ENCODE data around the gene ARPC3.
"Not testable (repeated sequence)": the region's sequence is repeated elsewhere in the genome, so short reads cannot be mapped to it uniquely, and the experiment has no call there.

ARPC3 gene

DNA sequence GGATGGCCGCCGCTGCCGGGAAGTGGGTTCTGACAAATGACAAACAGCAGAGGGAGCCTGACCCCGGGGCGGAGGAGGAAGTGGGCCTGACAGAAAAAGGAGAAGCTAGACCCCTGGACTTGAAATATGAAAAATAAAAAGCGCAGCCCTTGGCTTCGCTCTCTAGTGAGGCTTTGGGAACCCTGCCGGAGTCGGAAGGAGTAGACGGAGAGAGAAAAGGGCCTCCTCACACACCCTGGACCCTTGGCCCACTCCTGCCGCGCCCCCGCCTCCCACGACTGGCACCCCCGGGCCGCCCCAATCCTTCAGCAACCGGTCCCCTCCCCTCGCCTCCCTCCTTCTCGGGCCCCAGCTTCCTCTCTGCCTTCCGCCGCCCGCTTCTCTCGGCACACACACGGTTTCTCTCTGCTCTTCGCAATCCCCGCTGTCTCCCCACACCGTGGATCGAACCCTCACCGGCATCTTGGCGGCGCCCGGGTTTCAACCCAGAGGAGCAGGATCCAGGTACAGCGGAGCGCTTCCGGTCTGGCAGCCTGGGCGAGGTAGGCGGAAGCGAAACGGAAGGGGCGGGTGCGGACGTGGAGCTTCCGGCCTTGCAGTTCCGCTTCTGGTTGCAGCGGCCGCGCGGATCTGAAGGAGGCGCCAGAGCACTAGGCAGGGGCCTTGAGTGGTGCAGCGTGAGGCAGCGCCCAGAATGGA is at the start of gene ARPC3:
Gene ARPC3 (minus strand): TSS at position 539 of the 699 bp plus-strand sequence. CDS start 77 bp downstream, at position 462.
- DNase-seq, result peak; percentile 95

DNA sequence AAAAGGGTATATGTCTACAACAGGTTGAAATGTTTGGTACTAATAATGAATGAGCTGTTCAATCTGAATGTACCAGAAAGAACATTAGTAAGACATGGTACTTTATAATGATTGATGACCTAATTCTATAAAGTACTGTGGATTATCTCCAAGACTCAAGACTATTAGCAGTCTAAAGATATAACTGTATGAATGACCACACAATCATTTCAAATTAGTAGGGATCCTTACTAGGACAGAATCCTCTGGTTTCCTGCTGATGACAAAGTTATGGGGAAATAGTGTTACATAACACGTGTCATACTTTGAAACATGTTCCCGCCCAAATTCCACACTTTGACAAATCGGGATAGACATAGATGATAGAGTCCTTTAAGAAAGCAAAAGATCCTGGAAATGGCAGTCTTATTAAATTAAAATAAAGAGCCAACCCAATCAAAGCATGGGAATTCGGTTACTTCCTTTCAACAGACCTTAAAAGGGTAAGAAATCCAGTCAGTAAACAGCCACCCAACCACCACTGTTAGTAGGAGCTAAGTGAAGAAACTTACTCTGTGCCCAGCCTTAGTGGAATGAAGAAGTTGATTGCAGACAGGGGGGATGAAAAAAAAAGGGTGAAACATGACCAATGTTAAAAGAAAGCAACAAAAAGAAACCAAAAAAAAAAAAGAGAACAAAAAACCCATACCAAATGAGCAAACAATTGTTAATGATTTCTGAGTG is 49.0 kb upstream of the ARPC3 start:
- DNase-seq, result no peak

DNA sequence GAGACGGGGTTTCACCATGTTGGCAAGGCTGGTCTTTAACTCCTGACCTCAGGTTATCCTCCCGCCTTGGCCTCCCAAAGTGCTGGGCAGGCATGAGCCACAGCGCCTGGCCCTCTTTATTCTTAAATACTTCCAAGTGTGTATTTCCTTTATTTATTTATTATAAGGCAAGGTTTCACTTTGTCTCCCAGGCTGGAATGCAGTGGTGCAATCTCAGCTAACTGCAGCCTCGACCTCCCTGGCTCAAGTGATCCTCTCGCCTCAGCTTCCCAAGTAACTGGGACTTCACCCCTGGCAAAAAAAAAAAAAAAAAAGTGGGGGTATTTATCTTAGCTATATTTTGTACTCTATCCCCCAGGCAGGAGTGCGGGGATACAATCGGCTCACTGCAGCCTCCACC is 25.3 kb upstream of the ARPC3 start:
- no peak for DNase-seq

DNA sequence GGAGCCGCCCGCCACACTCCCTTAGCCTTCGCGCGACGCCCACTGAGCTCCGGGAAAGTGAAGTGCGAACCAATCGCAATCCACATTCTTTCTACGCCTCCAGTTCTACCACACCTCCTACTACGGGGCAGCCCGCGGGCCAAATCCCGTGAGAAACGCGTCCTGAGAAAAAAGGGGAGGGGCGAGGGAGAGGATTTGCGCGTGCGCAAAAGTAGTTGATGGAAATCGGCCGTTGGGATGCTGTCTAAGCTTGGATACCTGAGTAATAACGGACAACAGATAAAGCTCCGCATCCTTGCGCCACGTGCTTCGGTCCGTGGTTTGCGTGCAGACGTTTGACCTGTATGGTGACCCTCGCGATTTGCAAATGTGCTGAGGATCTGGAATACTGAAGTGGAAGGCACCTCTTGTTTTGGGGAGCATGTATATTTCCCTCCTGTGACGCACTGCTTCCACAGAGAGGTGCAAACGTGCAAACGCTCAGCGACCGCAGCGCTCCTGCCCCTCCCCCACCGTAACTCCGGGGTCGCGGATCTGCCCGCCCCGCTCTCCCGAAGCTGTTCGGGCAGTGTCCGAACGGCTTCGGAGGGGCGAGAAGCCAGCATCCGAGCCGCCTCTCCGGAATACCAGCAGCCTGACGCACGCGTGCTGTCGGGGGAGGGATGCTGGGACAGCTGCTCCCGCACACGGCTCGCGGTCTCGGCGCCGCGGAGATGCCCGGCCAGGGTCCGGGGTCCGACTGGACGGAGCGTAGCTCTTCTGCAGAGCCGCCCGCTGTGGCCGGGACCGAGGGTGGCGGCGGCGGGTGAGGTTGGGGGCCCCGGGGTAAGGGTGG is 18.3 kb upstream of the ARPC3 start, which contains the start of the genes FAM216A and GPN3:
Gene FAM216A (plus strand): TSS at position 632 of the 835 bp plus-strand sequence. CDS start 31 bp downstream, at position 663.
Gene GPN3 (minus strand): TSS at position 44 of the 835 bp plus-strand sequence. CDS start 54 bp downstream, outside the sequence.
- DNase-seq, result peak; percentile 96 to 97

DNA sequence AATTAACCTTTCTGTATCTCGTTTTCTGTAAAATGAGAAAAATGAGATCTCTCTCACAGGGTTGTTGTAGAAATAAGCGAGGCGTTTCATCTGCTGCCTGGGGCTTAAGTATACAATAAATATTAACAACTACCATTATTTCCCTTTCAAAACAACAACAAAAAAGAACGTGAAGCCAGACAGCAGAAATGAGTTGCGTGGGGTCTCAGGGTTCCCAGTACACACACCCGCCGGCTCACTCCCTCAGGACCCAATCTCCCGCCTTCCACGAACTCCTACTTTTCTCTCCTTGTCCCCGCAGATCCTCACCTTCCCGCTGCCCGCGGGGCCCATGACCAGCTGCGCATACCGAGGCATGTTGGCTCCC is 17.7 kb upstream of the ARPC3 start:
- no peak for DNase-seq

DNA sequence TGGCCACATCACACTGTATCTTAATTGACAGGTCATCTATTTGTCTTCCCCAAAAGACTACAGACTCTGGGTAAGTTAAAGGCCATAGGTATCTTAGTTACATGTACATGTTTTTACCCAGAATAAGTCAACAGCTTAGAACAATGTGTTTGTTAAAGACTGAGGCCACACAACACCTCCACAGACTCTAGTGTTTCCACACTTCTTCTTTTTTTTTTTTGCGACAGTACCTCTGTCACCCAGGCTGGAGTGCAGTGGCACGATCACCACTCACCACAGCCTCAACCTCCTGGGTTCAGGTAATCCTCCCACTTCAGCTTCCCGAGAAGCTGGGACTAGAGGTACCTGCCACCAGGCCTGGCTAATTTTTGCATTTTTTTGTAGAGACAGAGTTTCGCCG is 16.7 kb upstream of the ARPC3 start:
- DNase-seq, result no peak

DNA sequence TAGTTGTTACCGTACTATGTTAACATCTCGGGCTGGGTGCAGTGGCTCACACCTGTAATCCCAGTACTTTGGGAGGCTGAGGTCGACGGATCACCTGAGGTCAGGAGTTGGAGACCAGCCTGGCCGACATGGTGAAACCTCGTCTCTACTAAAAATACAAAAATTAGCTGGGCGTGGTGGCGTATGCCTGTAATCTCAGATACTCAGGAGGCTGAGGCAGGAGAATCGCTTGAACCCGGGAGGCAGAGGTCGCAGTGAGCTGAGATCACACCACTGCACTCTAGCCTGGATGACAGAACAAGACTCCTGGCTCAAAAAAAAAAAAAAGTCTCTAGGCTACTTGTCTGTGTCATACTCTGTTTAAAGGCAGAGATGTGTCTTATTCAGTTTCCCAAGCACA is 15.6 kb upstream of the ARPC3 start:
- not testable (repeated sequence) for DNase-seq

DNA sequence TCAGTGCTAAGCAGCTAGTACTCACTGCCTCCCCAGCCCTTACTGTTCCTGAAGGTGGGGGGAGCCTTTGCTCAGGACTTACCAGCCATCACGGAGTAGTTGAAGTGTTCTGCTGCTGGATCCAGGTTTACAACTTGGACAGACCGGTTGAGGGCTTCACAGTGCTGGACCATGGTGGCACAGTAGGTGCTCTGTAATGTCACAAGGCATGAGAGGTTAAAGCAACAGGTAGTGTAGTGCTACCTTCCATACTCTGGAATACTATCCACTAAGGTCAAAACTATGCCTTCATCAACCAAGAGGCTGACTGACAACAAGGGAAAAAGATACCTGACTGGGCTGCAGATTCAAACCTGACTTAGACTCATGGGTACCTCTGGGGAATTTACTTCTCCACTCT is 14.9 kb upstream of the ARPC3 start:
- DNase-seq, result no peak

DNA sequence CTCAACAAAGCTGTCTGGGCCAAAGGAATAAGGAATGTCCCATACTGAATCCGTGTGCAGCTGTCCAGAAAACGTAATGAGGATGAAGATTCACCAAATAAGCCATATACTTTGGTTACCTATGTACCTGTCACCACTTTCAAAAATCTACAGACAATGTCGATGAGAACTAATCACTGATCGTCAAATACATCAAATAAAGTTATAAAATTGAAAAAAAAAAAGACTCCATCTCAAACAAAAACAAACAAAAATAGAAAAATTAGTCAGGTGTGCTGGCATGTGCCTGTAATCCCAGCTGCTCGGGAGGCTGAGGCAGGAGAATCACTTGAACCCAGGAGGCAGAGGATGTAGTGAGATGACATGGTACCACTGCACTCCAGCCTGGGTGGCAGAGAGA is 11.1 kb upstream of the ARPC3 start:
- not testable (repeated sequence) for DNase-seq

DNA sequence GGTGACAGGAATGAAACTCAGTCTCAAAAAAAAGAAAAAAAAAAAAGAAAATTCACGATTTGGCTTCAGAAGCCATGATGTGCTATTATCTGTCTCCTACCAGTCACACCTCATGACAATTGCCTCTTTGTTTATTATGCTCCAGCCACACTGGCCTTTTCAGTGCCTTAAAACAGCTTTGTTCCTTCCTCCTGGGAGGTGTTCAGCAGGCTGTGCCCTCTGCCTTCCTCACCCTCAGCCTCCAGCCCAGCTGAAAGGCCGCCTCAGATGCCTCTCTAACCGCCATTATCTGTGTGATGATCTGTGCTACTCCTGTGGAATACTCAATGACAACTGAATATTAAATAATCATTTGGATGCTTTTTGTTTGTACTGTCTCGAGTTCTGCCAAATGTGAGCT is 8.6 kb upstream of the ARPC3 start:
- no peak for DNase-seq

DNA sequence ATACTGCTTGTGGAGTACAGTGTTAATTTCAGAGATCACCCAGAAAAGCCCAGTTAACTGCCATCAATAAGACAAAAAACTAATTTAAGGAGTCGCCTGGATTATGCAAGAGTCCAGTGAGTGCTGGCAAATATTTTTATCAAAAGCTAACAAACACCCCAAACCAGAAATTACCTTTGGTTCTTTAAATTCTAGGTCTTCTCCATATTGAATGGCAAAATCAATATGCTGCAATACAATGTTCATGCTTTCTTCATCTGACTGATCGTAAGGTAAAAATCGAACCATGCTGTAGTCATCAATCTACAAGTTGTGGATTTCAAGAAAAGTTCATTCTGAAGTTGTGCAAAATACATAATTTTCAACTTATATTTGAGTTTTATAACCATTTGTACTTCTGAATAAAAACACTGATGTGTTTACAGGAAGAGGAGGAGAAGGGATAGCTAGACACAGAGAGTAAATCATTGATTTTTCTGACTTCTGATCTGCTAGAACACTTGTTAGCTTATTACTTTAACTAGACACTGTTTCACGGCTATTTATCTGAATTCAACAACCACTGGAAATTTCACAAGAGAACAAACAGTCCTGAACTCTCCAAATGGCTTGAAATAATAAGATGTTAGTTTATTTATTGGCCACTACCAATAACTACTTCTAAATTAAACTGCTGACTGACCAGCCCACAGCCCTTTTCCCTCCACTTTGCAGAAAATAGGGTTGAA is 3.6 kb upstream of the ARPC3 start:
- no peak for DNase-seq

DNA sequence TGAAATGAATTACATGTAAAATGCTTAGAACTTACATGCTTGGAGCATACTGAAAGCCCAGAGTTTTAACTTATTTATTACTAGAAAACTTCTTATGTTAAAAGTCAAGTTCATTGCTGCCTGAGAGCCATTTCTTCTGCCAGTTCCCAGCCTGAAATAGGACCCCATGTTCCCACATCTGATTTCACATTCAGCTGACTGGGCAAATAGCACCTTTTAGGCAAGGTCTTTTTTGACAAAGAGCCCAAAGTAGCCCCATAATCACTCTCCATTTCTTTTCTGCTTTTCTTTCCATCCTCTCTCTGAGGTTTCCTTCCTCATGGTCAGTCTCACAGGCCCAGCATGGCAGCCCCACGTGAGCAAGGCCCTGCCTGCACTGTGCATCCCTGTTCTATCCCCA is 1.1 kb upstream of the ARPC3 start:
- no peak for DNase-seq

DNA sequence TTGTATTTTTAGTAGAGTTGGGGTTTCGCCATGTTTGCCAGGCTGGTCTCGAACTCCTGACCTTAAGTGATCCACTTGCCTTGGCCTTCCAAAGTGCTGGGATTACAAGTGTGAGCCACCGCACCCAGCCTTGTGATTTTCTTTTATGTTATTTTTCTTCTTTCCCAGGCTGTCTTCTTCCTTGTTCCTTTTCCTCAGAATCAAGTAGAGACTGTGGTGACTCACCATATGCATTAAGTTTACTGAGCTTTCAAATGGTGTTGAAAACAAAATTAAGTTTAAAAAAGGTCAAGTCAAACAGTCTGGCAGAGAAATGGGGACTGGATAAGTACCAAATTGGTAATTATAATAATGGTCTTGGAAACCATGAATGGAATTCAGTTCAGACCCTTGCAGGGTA is 5.7 kb downstream of the ARPC3 start:
- no peak for DNase-seq

DNA sequence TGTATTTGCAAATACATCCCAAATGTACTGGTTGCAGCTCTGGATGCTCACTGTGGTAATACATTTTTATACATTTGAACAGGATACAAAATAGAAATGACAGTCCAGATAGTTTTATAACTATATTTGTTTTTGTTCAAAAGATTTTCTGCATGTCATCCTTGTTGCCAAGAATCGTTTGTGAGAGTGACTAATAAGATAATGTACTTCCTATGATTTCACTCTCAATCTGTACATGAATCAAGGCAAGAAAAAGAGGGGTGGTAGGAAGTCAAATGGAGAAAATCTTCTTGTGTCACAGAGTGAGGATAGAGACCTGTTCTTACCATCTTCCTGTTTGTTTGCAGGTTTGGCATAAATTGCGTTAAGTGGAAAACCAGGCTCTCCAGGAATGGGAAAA is 13.9 kb downstream of the ARPC3 start:
- DNase-seq, result no peak

DNA sequence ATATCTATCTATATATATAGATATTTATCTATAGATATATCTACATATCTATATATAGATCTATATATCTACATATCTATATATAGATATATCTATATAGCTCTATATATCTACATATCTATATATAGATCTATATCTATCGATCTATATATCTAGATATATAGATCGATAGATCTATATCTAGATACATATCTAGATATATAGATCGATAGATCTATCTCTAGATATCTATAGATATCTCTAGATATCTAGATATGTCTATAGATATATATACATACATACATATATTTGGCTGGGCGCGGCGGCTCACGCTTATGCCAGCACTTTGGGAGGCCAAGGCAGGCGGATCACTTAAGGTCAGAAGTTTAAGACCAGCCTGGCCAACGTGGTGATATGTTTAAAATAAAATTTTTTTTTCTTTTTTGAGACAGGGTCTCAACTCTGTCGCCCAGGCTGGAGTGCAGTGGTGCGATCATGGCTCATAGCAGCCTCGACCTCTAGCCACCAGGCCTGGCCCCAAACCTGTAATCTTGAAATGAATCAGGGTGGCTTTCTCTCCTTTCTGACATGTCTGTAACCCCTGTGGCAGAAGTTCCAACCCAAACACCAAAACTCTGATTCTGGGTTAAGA is 18.1 kb downstream of the ARPC3 start:
- DNase-seq, result no peak

DNA sequence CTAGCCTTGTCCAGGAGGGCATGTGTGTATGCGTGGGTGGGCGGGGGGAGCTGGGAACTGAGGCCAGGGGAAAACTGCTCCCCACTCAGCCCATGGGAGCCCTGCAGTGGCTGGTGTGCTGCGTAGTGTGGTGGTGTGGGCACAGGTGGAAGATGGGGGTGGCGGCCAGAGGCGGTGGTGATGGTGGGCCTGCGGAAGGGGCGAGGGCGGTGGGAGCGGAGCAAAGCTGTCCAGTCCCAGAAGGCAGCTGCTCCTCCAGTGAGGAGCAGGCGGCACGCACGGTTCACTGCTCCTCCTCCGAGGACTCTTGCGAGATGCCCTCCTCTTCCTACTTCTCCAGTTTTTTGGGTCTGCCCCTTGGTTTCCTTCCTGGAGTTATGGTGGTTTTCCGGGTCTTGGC is 20.5 kb downstream of the ARPC3 start:
- not testable (repeated sequence) for DNase-seq

DNA sequence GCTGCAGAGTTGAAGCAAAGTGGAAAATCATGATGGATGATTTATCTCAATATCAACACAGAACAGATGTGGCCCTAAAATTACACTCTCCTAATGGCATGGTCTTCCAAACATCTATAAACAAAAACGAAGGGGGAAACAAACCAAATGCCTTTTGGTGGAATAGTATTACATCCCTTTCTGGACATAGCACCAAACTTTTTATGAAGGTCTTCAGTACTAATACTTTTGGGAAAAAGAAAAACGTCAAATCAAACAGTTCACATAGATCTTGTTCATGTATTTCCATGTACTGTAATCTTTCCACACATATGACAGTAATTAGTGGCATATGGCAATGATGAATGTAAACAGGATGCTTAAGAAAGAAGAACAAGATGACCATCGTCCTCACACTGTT is 23.7 kb downstream of the ARPC3 start:
- DNase-seq, result no peak

DNA sequence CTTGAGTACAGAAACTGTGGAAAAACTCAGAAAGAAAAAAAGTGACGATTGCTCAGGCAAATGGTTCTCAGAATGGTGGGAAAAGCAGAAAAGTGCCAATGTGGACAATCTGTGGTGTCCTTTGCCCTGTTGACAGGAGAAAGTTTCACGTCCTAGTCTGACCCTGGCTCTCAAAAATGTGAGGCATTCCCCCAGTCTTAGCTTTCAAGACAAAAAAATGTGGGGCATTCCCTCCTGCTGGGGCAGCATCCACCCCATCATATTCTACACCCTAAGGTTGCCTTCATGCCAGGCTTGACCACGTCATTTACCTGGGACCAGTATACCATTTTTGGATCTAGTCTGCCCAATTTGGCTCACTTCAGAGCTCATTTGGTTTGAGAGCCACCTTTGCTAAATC is 25.9 kb downstream of the ARPC3 start:
- DNase-seq, result no peak

DNA sequence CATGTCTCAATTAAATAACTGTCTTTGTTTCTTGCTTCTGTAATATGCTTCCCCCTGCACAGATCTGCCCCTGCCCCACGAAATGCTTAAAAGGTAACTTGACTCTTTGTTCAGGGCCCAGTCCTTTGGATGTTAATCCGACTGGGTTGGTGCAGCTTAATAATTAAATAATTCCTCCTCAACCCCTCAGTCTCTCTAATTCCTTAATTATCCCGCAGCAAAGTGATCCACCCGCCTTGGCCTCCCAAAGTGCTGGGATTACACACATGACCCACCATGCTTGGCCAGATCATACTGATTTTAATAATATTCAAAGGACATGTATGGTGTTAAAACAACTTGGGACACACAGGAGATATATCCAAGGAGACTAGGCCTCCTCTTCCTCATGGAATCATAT is 28.4 kb downstream of the ARPC3 start:
- DNase-seq, result no peak

DNA sequence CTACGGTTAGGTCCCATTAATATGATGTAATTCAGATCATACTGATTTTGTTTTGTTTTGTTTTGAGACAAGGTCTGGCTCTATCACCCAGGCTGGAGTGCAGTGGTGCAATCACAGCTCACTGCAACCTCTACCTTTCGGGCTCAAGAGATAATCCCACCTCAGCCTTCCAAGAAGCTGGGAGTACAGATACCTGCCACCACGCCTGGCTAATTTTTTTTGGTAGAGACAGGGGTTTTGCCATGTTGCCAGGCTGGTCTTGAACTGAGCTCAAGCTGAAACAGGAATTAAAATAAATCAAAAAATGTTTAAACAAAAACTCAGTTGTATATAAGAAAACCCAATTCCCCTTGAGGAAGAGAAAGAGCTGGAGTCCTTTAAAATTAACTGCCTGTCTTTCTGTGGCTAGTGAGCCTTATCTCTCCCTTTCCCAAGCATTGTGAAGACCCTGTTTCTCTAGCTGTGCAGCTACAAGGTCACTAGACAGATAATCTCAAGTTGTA is 28.9 kb downstream of the ARPC3 start:
- no peak for DNase-seq

DNA sequence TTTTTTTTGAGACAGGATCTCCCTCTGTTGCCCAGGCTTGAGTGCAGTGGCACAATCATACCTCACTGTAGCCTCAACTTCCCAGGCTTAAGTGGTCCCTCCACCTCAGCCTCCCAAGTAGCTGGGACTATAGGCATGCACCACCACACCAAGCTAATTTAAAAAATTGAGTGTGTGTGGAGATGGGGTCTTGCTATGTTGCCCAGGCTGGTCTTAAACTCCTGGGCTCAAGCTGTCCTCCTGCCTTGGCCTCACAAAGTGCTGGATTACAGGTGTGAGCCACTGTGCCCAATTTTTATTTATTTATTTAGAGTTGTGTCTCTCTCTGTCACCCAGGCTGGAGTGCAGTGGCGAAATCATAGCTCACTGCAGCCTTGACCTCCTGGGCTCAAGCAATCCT is 29.5 kb downstream of the ARPC3 start:
- DNase-seq, result not testable (repeated sequence)

DNA sequence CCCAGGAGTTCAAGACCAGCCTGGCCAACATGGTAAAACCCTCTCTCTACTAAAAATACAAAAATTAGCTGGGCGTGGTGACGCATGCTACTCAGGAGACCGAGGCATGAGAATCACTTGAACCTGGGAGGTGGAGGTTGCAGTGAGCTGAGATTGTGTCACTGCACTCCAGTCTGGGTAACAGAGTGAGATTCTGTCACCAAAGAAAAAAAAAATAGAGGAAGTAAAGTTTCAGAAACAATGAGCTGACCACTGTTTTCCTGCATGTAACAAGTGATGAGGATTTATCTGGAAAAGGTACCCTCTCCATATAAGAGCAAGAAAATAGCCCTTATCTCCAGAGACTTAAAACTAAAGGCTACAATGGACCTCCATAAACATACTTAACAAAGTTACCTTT is 33.0 kb downstream of the ARPC3 start:
- peak in 1 of 2 donors; percentile 3 for DNase-seq
